BE2C (cell line): ENCODE measurements around the gene NFATC2.

Source experiments
- DNase-seq: peaks from one replicate; pipeline ENCODE4 v3.0.0-alpha.2; 2020
- H3K27me3 ChIP-seq: fragments of 250-450 bp; sonication (Bioruptor Pico); 2 replicates; pipeline ENCODE4 v1.5.1; 2020; ENCODE audit warnings: mild to moderate bottlenecking
- H3K36me3 ChIP-seq: fragments of 250-450 bp; sonication (Bioruptor Pico); 2 replicates; pipeline ENCODE4 v1.5.1; 2020; ENCODE audit warnings: mild to moderate bottlenecking
- H3K4me1 ChIP-seq: fragments of 250-450 bp; sonication (Bioruptor Pico); 2 replicates; pipeline ENCODE4 v1.5.1; 2020
- H3K4me3 ChIP-seq: 2 replicates; pipeline ENCODE4 v1.5.1; 2011; ENCODE audit warnings: low read depth, low read length
- H3K9me3 ChIP-seq: fragments of 250-450 bp; sonication (Bioruptor Pico); 2 replicates; pipeline ENCODE4 v1.5.1; 2020
- CTCF ChIP-seq: IDR thresholded peaks from 2 replicates; pipeline ENCODE4 v1.5.1; 2012; ENCODE audit warnings: mild to moderate bottlenecking, low read depth, low read length

NFATC2 gene

DNA sequence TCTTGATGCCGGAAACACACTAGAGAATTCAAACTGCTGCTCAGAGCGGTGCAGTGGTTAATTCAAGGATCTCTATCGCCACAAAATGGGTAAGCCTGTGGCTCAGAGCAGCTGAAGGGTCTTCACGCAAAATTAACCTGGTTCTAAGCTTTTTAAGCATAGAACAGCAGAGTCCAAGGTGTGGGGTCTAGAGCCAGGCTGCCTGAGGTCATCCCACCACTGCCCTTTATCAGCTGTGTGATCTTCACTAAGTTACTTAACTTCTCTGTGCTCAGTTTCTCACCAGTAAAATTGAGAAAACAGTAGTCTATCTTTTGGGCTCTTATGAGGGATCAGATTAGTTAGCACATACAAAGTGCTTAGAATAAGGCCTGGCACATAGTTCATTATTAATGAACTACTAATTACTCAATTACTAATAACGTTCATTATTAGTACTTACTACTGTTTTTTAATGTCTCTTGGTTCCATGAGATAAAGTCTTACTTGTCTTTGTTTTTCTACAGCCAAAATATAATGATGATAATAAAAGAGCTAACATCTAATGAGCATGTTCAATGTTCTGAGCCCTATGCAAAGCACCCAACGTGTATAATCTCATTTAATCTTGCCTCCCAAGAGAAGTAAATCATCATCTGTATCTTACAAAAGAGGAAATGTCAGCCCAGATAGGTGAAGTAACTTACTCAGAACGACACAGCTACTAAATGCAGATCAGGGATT lies 92.9 kb downstream of the NFATC2 start:
- no peaks in the 10 kb centered on the region for H3K36me3 ChIP-seq
- H3K4me3 ChIP-seq = no peak overlapping the region
- DNase-seq = no peak
- H3K9me3 ChIP-seq = no peaks in the 10 kb centered on the region
- 0 out of 2 replicates have a peak, but pooled peaks cover 2% of the 10 kb centered on the region for H3K4me1 ChIP-seq
- H3K27me3 ChIP-seq = no peaks in the 10 kb centered on the region
- no peak for TF ChIP-seq CTCF

GRCh38 chr20:51447765-51448148 lies 94.8 kb downstream of the NFATC2 start:
- Histone ChIP-seq H3K4me1 (peaks cover 3% of the 10 kb centered on the region; the same call in 1 of the 2 replicates), H3K4me3 (no peak overlapping the region), H3K27me3 (no peaks in the 10 kb centered on the region), H3K36me3 (no peaks in the 10 kb centered on the region), H3K9me3 (no peaks in the 10 kb centered on the region)
- DNase-seq = no peak
- TF ChIP-seq CTCF = no peak

DNA sequence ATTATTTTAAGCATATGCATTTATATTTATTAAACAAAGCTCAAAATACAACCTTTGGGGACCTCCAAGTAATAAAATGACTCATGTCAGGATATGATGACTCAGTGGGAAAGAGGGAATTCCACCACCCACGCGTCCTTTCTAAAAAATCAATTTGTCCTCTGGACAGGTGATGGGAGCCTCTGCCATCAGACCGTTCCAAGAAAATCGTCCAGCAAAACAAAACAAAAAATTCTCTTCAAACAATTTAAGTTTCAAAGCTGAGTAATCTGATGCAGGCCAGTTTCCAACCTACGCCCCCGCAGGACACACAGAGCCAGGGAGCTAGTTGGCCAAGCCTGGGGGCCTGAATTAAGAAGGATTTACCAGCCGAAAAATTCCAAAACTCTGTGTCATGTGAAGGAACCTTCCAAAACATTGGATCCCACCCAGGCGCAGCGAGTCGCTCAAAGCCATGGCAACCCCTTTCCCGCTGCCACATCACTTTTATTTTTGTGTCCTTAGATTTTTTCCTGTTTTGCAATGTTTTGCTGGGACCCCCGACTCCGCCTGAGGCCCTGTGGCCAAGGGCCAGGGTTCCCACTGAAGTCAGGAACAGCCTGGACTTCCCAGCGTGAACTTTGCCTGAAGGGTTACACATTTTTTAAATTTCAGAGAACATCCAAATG lies 95.3 kb downstream of the NFATC2 start:
- no peaks in the 10 kb centered on the region for H3K27me3 ChIP-seq
- no peak for DNase-seq
- no peaks in the 10 kb centered on the region for H3K36me3 ChIP-seq
- H3K4me3 ChIP-seq = no peak overlapping the region
- no peak for TF ChIP-seq CTCF
- peaks cover 3% of the 10 kb centered on the region; the same call in 1 of the 2 replicates for H3K4me1 ChIP-seq
- no peaks in the 10 kb centered on the region for H3K9me3 ChIP-seq

GRCh38 chr20:51446656-51447055 lies 95.9 kb downstream of the NFATC2 start:
- Histone ChIP-seq H3K4me1 (peaks cover 3% of the 10 kb centered on the region; the same call in 1 of the 2 replicates), H3K9me3 (no peaks in the 10 kb centered on the region), H3K36me3 (no peaks in the 10 kb centered on the region), H3K27me3 (no peaks in the 10 kb centered on the region), H3K4me3 (no peak overlapping the region)
- no peak for TF ChIP-seq CTCF
- DNase-seq = peak; percentile 32

DNA sequence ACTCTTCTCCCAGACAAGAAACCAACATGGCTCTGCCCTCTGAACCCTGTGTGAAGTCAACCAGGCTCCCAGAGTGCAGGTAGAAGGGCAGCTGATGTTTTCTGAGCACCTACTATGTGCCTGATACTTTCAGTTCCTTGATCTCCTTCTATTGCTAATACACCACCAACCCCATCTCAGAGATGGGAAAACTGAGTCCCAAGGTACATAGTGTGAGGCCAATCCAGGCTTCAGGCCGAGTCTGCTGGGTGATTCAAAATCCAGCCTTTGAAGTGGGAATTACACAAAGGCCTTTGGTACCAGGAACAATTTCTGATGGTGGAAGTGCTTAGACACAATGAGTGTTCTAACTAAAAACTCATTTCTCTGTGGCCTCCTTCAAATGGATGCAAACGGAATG lies 96.3 kb downstream of the NFATC2 start:
- no peaks in the 10 kb centered on the region for H3K36me3 ChIP-seq
- no peaks in the 10 kb centered on the region for H3K27me3 ChIP-seq
- no peak overlapping the region for H3K4me3 ChIP-seq
- no peak for TF ChIP-seq CTCF
- peaks cover 3% of the 10 kb centered on the region; the same call in 1 of the 2 replicates for H3K4me1 ChIP-seq
- no peak for DNase-seq
- no peaks in the 10 kb centered on the region for H3K9me3 ChIP-seq

DNA sequence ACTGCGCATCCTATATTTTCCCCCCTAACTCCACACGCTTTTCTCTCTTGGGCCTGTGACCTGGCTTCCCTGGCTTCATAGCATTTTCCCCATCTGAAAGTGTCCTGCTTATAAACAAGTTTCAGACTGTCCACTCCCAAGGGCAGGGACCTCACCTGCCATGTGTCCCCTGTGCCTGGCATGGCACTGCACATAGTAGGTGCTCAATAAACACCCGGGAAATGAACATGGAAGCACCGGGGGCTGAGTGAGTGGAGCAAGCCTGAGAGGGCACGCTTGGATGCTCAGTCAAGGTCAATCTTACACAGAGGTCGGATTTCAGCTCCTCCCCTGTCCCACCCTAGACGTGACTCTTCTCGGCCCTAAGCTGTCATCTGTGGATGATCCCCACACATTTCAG lies 96.9 kb downstream of the NFATC2 start:
- Histone ChIP-seq H3K4me1 (peaks cover 3% of the 10 kb centered on the region; the same call in 1 of the 2 replicates), H3K27me3 (no peaks in the 10 kb centered on the region), H3K36me3 (no peaks in the 10 kb centered on the region), H3K4me3 (no peak overlapping the region), H3K9me3 (no peaks in the 10 kb centered on the region)
- no peak for TF ChIP-seq CTCF
- DNase-seq = no peak
